Measurements from ENCODE around the gene PACS1. TPM values are rescaled to one million over a fixed set of nuclear protein-coding genes. Genes with fewer than 3 reads are reported as not detected.

The PACS1 gene
- polyA plus RNA-seq, 2 donors, result 16.0 to 24.8 TPM

DNA sequence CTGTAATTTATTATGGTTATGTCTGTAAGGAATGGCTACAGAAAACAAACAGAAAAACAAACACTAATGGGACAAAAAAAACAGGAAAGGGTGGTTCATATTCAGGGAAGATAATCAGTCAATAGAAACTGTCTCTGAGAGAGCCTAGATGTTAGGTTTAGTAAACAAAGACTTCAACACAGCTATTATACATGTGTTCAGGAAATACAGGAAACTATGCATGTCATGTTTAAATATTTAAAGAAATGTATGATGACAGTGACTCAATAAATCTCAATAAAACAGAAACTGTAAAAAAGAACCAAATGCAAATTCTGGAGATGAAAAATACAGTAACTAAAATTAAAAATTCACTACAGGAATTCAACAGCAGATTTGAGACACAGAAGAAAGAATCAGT is 76.0 kb downstream of the PACS1 start:
- H3K36me3 ChIP-seq (ENCODE audit: control insufficient read depth in 2 of 2, insufficient read depth in 2 of 2, low read length in 1 of 2), result no peaks in the 10 kb centered on the region
- no peaks in the 10 kb centered on the region for H3K27me3 ChIP-seq (ENCODE audit: control insufficient read depth in 1 of 2, insufficient read depth in 2 of 2, low read length in 2 of 2)
- no peaks in the 10 kb centered on the region for H3K4me1 ChIP-seq (ENCODE audit: control insufficient read depth in 2 of 2, insufficient read depth in 2 of 2, low read length in 1 of 2)
- no peaks in the 10 kb centered on the region for H3K9me3 ChIP-seq (ENCODE audit: control insufficient read depth in 2 of 2, insufficient read depth in 1 of 2, low read depth in 1 of 2, low read length in 1 of 2)
- H3K27ac ChIP-seq (ENCODE audit: low read depth in 2 of 2, low read length in 1 of 2), result no peak overlapping the region
- no peak overlapping the region for H3K4me3 ChIP-seq (ENCODE audit: low read depth in 1 of 2, low read length in 2 of 2)

DNA sequence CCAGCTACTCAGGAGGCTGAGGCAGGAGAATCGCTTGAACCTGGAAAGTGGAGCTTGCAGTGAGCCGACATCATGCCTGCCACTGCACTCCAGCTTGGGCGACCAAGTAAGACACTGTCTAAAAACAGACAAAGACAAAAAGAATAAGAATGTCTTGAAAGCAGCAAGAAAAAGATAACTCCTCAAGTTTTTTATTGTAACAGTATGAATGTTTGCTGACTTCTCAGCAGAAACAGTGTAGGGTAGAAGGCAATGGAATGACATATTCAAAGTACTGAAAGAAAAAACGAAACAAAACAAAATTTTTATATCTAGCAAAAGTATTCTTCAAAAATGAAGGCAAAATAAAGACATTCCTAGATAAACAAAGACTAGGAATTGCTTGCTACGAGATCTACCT is 76.9 kb downstream of the PACS1 start:
- Histone ChIP-seq H3K27ac (ENCODE audit: low read depth in 2 of 2, low read length in 1 of 2) (no peak overlapping the region), H3K4me3 (ENCODE audit: low read depth in 1 of 2, low read length in 2 of 2) (no peak overlapping the region), H3K36me3 (ENCODE audit: control insufficient read depth in 2 of 2, insufficient read depth in 2 of 2, low read length in 1 of 2) (no peaks in the 10 kb centered on the region), H3K9me3 (ENCODE audit: control insufficient read depth in 2 of 2, insufficient read depth in 1 of 2, low read depth in 1 of 2, low read length in 1 of 2) (no peaks in the 10 kb centered on the region), H3K27me3 (ENCODE audit: control insufficient read depth in 1 of 2, insufficient read depth in 2 of 2, low read length in 2 of 2) (no peaks in the 10 kb centered on the region), H3K4me1 (ENCODE audit: control insufficient read depth in 2 of 2, insufficient read depth in 2 of 2, low read length in 1 of 2) (no peaks in the 10 kb centered on the region)
- 96 to 98% methylated on average over 5 of the region's 5 CpGs for WGBS, 2 donors

DNA sequence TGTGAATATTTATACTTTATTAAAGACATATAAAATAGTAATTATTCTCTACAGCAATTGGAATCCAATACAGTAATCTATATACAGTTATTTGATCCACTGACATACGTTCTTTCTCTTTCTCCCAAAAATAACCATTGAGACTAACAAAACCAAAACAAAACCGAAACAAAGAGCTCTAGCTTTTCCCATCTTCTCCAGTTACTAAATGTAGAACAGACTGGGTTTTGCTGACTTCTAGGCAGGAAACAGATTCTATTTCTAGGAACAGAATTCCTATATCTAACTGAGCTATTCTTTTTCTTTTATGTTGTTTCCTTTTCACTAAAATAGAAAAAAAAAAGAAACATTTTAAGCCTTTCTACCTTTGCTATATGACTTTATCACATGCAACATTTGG is 80.1 kb downstream of the PACS1 start:
- Histone ChIP-seq H3K9me3 (ENCODE audit: control insufficient read depth in 2 of 2, insufficient read depth in 1 of 2, low read depth in 1 of 2, low read length in 1 of 2) (no peaks in the 10 kb centered on the region), H3K4me3 (ENCODE audit: low read depth in 1 of 2, low read length in 2 of 2) (no peak overlapping the region), H3K4me1 (ENCODE audit: control insufficient read depth in 2 of 2, insufficient read depth in 2 of 2, low read length in 1 of 2) (no peaks in the 10 kb centered on the region), H3K36me3 (ENCODE audit: control insufficient read depth in 2 of 2, insufficient read depth in 2 of 2, low read length in 1 of 2) (no peaks in the 10 kb centered on the region), H3K27me3 (ENCODE audit: control insufficient read depth in 1 of 2, insufficient read depth in 2 of 2, low read length in 2 of 2) (no peaks in the 10 kb centered on the region), H3K27ac (ENCODE audit: low read depth in 2 of 2, low read length in 1 of 2) (no peak overlapping the region)
- 41 to 51% methylated on average over 2 of the region's 2 CpGs for WGBS, 2 donors

DNA sequence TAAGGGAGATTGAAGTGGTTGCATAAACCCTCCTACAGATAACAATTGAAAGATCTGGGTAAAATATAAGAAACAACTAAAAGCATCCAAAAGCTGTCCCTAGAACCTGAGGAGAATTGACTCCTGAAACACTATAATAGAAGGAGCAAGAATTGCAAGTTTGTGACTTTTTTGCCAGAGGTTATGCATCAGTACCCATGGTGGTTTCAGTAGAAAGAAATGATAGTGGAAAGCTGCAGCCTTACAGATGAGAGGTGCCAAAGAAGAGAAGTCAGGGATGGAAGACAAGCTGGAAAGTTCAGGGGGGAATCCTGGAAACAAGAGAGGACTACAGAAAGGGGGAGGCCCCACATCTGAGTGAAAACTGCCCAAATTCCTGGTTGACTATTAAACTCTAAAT is 80.7 kb downstream of the PACS1 start:
- Histone ChIP-seq H3K9me3 (ENCODE audit: control insufficient read depth in 2 of 2, insufficient read depth in 1 of 2, low read depth in 1 of 2, low read length in 1 of 2) (no peaks in the 10 kb centered on the region), H3K4me1 (ENCODE audit: control insufficient read depth in 2 of 2, insufficient read depth in 2 of 2, low read length in 1 of 2) (no peaks in the 10 kb centered on the region), H3K36me3 (ENCODE audit: control insufficient read depth in 2 of 2, insufficient read depth in 2 of 2, low read length in 1 of 2) (peaks cover 0 to 2% of the 10 kb centered on the region in 2 donors), H3K27me3 (ENCODE audit: control insufficient read depth in 1 of 2, insufficient read depth in 2 of 2, low read length in 2 of 2) (no peaks in the 10 kb centered on the region), H3K27ac (ENCODE audit: low read depth in 2 of 2, low read length in 1 of 2) (no peak overlapping the region), H3K4me3 (ENCODE audit: low read depth in 1 of 2, low read length in 2 of 2) (no peak overlapping the region)

DNA sequence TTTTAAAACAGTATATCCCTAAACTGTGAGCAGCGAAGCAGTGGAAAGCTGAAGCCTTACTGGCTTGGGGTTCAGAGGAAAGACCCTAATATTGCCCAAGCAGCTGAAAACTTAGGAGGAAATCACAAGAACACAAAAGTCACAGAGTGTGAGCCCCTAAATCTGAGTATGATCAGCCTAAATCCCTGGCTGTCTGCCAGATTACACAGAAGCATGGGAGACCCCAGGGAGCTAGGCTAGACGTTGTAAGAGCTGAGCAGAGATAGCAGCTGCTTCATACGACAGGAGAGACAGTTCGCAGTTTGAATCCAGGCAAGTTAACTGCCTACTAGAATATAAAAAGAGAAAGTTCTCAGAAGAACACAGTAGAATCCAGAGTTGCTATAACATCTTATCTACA is 81.2 kb downstream of the PACS1 start:
- Histone ChIP-seq H3K9me3 (ENCODE audit: control insufficient read depth in 2 of 2, insufficient read depth in 1 of 2, low read depth in 1 of 2, low read length in 1 of 2) (no peaks in the 10 kb centered on the region), H3K27me3 (ENCODE audit: control insufficient read depth in 1 of 2, insufficient read depth in 2 of 2, low read length in 2 of 2) (no peaks in the 10 kb centered on the region), H3K4me3 (ENCODE audit: low read depth in 1 of 2, low read length in 2 of 2) (no peak overlapping the region), H3K27ac (ENCODE audit: low read depth in 2 of 2, low read length in 1 of 2) (no peak overlapping the region), H3K36me3 (ENCODE audit: control insufficient read depth in 2 of 2, insufficient read depth in 2 of 2, low read length in 1 of 2) (peaks cover 0 to 2% of the 10 kb centered on the region in 2 donors), H3K4me1 (ENCODE audit: control insufficient read depth in 2 of 2, insufficient read depth in 2 of 2, low read length in 1 of 2) (no peaks in the 10 kb centered on the region)
- WGBS, 2 donors, result 86 to 91% methylated on average over 4 of the region's 4 CpGs

DNA sequence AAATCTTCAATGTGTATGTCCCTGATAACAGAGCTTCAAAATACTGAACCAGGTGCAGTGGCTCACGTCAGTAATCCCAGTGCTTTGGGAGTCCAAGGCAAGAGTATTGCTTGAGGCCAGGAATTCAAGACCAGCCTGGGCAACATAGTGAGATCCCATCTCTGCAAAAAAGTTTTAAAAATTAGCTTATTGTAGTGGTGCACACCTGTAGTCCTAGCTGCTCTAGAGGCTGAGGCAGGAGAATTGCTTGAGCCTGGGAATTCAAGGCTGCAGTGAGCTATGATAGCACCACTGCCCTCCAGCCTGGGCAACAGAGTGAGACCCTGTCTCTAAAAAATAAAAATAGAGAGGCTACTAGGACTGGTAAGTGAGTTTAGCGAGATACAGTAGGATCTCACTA is 84.0 kb downstream of the PACS1 start:
- Histone ChIP-seq H3K36me3 (ENCODE audit: control insufficient read depth in 2 of 2, insufficient read depth in 2 of 2, low read length in 1 of 2) (peaks cover 0 to 2% of the 10 kb centered on the region in 2 donors), H3K9me3 (ENCODE audit: control insufficient read depth in 2 of 2, insufficient read depth in 1 of 2, low read depth in 1 of 2, low read length in 1 of 2) (no peaks in the 10 kb centered on the region), H3K27ac (ENCODE audit: low read depth in 2 of 2, low read length in 1 of 2) (no peak overlapping the region), H3K4me1 (ENCODE audit: control insufficient read depth in 2 of 2, insufficient read depth in 2 of 2, low read length in 1 of 2) (no peaks in the 10 kb centered on the region), H3K4me3 (ENCODE audit: low read depth in 1 of 2, low read length in 2 of 2) (no peak overlapping the region), H3K27me3 (ENCODE audit: control insufficient read depth in 1 of 2, insufficient read depth in 2 of 2, low read length in 2 of 2) (no peaks in the 10 kb centered on the region)
- 96 to 97% methylated on average over 2 of the region's 2 CpGs for WGBS, 2 donors

DNA sequence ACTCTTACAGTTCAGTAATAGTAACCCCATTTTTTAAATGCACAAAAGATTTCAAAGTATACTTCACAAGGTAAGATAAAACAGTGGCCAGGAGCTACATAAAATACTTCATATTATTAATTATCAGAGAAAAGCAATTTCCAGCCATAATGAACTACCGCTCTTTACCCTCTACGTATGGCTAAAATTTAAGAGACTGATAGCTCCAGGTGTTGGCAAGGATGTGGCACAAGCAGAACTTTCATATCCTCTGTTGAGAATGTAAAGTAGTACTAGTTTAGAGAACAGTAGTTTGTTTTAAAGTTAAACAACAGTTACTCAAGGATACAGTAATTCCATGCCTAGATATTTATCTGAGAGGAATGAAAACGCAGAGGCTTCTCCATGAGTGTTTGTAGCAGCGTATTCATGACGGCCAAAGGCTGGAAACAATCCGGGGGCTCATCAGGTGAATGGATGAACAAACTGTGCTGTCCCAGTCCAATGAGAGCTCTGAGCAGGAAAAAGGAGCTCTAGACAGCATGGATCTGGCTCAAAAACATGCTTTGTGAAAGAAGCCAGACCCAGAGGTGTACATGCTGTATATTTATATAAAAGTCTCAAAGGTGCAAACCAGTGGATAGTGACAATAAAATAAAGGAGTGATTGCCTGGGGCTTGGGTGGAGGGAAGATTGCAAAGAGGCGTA is 85.5 kb downstream of the PACS1 start:
- Histone ChIP-seq H3K4me1 (ENCODE audit: control insufficient read depth in 2 of 2, insufficient read depth in 2 of 2, low read length in 1 of 2) (no peaks in the 10 kb centered on the region), H3K4me3 (ENCODE audit: low read depth in 1 of 2, low read length in 2 of 2) (no peak overlapping the region), H3K27ac (ENCODE audit: low read depth in 2 of 2, low read length in 1 of 2) (no peak overlapping the region), H3K27me3 (ENCODE audit: control insufficient read depth in 1 of 2, insufficient read depth in 2 of 2, low read length in 2 of 2) (no peaks in the 10 kb centered on the region), H3K36me3 (ENCODE audit: control insufficient read depth in 2 of 2, insufficient read depth in 2 of 2, low read length in 1 of 2) (peaks cover 0 to 2% of the 10 kb centered on the region in 2 donors), H3K9me3 (ENCODE audit: control insufficient read depth in 2 of 2, insufficient read depth in 1 of 2, low read depth in 1 of 2, low read length in 1 of 2) (no peaks in the 10 kb centered on the region)
- whole genome bisulfite sequencing, 2 donors, result 94% methylated on average over 7 of the region's 7 CpGs

DNA sequence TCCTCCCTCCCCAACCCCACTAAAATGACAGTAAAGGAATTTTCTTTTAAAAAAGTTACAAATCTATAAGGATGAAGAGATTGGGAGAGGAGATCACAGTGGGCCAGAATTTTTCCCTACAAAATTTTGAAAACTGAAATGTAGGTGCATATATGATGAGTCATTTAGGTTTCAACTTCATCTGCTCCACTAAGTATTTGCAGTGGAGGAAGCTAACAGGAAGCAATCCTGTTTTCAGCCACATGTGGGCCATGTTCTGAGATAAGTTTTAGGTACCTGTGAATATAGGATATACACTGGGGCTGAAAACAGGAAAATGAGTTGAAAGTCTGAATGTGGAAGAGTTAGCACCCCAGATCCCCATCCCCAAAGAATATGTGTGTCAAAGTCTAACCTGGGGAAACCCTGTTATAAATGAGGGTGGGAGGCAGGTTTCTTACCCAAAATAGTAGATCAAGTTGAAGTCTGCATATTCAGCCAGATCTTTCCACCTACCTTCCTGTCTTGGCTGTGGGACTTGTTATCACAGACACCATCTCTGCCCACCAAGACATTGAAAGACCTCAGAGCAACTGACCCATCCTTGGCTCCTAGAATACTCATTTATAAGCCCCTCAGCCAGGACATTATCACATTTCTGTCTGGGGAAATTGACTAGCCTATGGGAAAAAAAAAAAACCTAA is 87.3 kb downstream of the PACS1 start:
- Histone ChIP-seq H3K4me1 (ENCODE audit: control insufficient read depth in 2 of 2, insufficient read depth in 2 of 2, low read length in 1 of 2) (no peaks in the 10 kb centered on the region), H3K9me3 (ENCODE audit: control insufficient read depth in 2 of 2, insufficient read depth in 1 of 2, low read depth in 1 of 2, low read length in 1 of 2) (no peaks in the 10 kb centered on the region), H3K36me3 (ENCODE audit: control insufficient read depth in 2 of 2, insufficient read depth in 2 of 2, low read length in 1 of 2) (peaks cover 0 to 2% of the 10 kb centered on the region in 2 donors)

DNA sequence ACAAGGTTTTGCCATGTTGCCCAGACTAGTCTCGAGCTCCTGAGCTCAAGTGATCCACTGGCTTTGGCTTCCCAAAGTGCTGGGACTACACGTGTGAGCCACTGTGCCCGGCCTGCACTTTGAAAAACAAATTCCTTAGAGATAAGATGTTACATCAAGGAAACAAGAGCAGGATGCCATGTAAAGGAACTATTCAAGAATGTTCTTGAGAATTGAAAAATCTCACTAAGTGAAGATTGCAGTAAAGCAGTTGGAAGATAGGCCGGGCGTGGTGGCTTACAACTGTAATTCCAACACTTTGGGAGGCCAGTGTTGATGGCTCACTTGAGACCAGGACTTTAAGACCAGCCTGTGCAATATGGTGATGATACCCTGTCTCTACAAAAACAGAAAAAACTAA is 88.1 kb downstream of the PACS1 start:
- Histone ChIP-seq H3K27me3 (ENCODE audit: control insufficient read depth in 1 of 2, insufficient read depth in 2 of 2, low read length in 2 of 2) (no peaks in the 10 kb centered on the region), H3K9me3 (ENCODE audit: control insufficient read depth in 2 of 2, insufficient read depth in 1 of 2, low read depth in 1 of 2, low read length in 1 of 2) (no peaks in the 10 kb centered on the region), H3K36me3 (ENCODE audit: control insufficient read depth in 2 of 2, insufficient read depth in 2 of 2, low read length in 1 of 2) (peaks cover 0 to 2% of the 10 kb centered on the region in 2 donors), H3K4me1 (ENCODE audit: control insufficient read depth in 2 of 2, insufficient read depth in 2 of 2, low read length in 1 of 2) (no peaks in the 10 kb centered on the region), H3K27ac (ENCODE audit: low read depth in 2 of 2, low read length in 1 of 2) (no peak overlapping the region), H3K4me3 (ENCODE audit: low read depth in 1 of 2, low read length in 2 of 2) (no peak overlapping the region)
- 93 to 96% methylated on average over 5 of the region's 5 CpGs for WGBS, 2 donors

More for the DNA sequence above, 87.3 kb downstream of the PACS1 start:
- H3K27ac ChIP-seq (ENCODE audit: low read depth in 2 of 2, low read length in 1 of 2), result no peak overlapping the region
- no peaks in the 10 kb centered on the region for H3K27me3 ChIP-seq (ENCODE audit: control insufficient read depth in 1 of 2, insufficient read depth in 2 of 2, low read length in 2 of 2)
- no peak overlapping the region for H3K4me3 ChIP-seq (ENCODE audit: low read depth in 1 of 2, low read length in 2 of 2)
